GM19467 (cell line): ENCODE measurements around the gene HOXC9.

Source experiments
- ATAC-seq: cut with Tn5 transposase; IDR thresholded peaks from one replicate; pipeline ENCODE4 v1.9.1; 2021; ENCODE audit warnings: mild to moderate bottlenecking, moderate library complexity; ENCODE audit not compliant: unreplicated experiment

The HOXC9 gene

GRCh38 chr12:53999559-54000115 is 324 bp upstream of the HOXC9 start:
- no peak for ATAC-seq

DNA sequence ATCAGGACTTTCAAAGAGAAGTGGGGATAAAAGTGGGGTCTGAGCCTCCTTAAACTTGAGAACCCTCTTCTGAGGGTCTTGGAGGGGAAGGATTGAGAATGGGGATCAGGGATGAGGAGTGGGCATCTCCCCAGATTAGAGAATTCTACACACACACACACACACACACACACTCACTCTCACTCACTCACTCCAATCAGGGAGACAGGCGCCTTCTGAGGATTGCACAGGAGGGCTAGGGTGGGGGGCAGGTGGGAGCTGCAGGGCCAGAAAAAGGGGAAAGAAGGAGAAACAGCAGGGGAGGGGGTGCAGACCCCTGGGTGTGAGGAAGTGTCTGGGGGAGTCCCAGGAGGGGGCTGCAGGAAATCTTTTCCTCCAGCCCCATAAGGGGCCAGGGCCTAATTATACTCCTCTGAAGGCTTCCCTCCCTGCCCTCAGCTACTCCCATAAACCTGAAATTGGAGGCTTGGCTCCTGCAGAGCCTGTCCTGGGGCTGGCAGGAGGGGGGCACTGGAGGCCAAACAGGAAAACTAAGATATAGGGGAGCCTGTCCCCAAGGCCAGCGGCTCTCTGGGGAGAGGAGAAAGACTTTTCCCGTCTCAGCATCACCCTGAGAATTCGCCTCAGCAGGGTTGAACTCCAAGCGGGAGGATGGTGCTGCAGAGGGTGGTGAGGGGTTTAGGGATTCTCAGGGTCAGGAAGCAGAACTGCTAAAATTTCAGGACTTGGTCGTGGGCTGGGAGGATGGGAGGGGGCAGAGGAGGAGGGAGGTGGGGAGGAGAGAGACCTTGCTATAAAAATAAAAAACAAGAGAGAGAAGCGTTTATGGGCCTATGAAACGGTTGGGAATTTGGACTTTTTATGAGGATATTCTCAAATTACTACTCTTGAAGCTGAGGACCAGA is 1.6 kb downstream of the HOXC9 start:
- ATAC-seq = no peak

DNA sequence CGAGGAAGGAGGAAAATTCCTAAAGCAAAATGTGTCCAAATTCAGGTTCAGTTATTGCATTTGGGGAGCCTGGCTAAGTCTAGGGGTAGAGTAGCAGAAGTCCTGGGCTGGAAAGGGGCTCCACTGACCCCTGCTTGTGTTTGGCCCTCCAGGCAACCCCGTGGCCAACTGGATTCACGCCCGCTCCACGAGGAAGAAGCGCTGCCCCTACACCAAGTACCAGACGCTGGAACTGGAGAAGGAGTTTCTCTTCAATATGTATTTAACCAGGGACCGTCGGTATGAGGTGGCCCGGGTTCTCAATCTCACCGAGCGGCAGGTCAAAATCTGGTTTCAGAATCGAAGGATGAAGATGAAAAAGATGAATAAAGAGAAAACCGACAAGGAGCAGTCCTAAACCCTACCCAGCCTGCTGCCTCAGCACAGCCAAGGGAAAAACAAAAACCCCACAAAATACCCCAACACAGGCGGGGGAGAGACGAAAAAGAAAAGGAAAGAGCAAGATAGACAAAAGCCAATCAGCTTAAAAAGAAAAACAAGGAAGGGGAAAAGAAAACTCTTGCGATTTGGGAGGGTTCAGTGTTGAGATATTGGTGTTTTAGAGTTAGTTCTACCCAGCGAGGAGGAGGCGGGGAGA is 2.4 kb downstream of the HOXC9 start:
- no peak for ATAC-seq

DNA sequence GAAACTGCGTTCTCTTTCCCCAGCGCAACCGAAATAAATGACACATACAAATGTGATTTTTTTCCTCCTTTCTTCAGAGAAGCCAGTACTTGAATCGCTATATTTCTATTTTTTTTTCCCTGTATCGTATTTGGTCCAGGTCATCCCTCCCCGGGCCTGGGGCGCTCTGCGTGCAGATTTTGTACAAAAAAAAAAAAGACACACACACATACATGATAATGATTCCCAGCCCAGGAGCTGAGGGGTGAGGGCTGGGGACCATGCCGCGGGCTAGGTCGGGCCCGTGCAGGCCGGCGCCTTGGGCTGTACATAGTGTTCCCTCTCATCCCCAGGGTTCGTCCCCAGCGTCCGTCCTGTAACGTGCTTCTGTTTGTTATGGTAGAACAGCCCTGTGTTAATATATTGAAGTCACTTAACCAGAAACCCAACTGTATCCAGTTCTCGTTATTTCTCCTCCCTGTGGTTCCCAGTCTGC is 3.0 kb downstream of the HOXC9 start:
- no peak for ATAC-seq

- no peak for ATAC-seq
Observed at GRCh38 chr12:54003625-54004024, 3.7 kb downstream of the HOXC9 start.

GRCh38 chr12:54004063-54004840 is 4.3 kb downstream of the HOXC9 start:
- ATAC-seq = no peak

GRCh38 chr12:54004841-54005530 is 5.0 kb downstream of the HOXC9 start:
- no peak for ATAC-seq

- ATAC-seq = no peak
Observed at GRCh38 chr12:54005531-54005852, 5.5 kb downstream of the HOXC9 start.

DNA sequence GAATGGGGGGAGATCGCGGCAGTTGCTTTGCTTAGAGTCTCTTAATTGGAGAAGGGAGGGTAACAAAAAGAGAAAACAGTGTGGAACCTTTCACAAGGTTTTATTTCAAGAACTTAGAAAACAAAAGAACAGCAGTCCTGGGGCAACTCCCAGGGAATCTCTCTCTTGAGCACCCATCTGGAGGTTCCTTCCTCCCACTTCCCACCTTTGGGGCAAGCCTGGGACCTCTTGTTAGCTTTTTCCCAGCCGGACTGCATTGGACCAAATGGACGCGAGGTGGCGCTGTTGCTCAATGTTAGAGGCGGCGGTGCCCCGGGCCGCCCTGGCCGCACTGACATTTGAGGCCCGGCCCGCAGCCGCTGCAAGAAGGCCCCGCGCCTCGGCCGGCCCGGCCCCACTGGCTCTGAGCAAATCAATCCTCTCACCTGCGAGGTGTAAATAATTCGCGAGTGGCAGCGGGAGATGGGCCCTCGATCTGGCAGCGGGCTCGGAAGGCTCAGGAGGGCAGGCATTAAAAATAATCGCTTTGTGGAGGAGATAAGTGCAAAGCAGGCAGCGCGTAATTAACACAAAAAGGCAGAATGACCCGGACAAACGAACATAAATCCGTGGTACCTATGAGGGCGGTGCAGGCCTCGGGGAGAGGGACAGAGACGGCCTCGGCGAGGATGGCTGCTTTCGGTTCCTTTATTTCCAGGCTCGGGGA is 6.0 kb downstream of the HOXC9 start:
- no peak for ATAC-seq

DNA sequence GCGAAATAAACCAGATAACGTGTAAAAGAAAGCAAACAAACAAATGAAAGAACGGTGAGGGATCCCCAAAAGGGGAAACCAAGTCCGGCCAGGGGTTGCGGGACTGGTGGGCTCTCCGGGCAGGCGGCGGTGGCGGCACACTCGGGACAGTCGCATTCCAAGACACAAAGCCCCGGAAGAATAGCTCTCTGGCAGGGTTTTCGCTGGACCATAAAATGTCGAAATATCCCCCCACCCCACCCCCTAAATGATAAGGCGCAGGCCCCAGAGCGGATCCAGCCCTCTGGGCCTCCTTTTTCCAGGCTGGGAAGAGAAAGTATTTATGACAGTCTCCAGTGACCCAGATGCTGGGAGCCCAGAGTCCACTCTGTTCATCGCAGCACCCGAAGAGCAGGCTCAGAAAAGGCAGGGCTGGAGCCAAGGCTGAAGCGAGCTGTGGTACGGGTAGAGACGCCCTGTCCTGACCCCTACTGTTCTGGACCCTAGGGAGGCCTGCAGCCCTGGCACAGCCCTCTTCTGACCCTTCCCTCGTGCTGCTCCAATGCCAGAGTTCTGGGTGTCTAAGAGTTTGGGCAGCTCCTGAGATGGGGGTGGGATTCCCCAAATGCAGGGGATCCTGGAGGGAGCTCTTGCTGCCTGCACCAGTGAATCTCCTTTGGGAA is 6.7 kb downstream of the HOXC9 start:
- no peak for ATAC-seq

DNA sequence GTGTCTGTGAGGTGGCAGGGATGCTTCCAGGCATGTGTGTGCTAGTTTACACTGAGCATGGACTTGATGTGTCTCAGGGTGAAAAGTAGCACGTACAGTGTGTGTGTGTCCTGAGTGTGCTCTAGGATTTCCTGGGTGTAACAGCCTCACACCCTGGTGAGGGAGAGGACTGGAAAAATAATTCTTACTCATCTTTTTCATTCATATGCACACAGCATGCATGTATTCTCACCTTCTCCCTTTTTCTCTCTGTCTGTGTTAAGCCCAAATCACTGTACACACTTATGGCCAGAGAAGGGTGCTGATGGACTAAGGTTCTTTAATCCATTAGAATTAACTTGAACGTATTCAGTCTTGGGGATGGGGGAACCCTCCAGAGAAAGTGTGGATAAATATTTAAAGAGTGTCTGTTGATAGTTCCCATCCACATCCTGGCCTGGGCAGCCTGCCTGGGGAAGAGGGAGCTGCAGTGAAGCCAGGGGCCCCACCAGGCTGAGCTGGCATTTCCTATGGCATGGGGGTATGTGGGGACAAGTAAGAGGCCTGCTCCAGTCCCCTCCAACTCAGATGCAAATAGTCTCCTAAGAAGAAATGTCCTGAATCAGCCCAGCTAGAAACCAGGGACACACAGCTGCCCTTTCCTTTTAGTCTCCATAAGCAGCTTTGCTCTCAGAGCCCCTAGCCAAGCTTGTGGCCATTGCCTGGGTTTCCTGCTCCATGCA is 7.7 kb downstream of the HOXC9 start:
- no peak for ATAC-seq

DNA sequence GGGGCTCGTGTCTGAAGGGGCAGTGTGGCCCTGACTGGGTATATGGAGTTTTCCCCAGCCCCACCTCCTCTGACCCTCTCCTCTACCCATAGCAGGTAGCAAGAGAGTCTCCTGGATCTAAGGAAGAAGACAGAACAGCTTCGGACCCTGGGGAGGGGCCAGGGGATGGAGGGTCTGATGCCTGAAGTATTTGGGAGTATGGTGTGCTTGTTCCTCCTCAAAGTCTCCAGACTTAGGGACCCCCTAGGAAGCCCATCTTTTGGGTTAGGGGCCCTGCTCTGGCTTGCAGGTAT is 8.2 kb downstream of the HOXC9 start:
- ATAC-seq = no peak

GRCh38 chr12:54009171-54010052 is 9.5 kb downstream of the HOXC9 start:
- no peak for ATAC-seq

- ATAC-seq = no peak
Observed at GRCh38 chr12:54010053-54010971, 10.4 kb downstream of the HOXC9 start.

DNA sequence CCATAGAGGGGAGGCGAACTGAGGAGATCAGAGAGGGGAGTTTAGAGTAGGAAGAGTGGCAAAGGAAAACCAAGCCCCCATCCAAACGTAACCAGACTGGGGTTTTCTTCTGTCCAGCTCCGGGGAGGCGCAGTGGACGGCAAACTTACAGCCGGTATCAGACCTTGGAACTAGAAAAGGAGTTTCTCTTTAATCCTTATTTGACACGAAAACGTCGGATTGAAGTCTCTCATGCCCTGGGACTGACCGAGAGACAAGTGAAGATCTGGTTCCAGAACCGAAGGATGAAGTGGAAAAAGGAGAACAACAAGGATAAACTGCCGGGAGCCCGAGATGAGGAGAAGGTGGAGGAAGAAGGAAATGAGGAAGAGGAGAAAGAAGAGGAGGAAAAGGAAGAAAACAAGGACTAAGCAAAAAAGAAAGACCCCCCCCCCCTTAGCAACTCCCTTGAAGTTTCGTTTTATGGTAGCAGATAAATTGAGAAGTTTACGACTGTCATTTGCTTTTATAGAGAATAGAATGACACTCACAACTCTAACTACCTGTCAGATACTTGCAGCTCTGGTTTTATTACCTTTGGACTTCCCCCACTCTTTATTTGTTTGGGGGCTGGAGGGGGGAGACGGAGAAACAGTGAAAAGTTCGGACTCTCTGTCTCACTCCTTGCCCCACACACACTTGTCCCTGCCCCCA is 11.2 kb downstream of the HOXC9 start:
- no peak for ATAC-seq
